H9 (cell line): ENCODE data around the gene NVL. TPM values are rescaled to one million over a fixed set of nuclear protein-coding genes. Genes with fewer than 3 reads are reported as not detected.

ENCODE experiments used
- DNase-seq: peaks from one replicate; pipeline ENCODE4 v3.0.0-alpha.2; 2017
- H2AFZ ChIP-seq: one replicate; pipeline ENCODE4 v1.6.1; 2013; ENCODE audit warnings: mild to moderate bottlenecking, low read length, control low read depth, moderate library complexity
- H2AK5ac ChIP-seq: 2 replicates; pipeline ENCODE4 v1.6.1; 2013; ENCODE audit warnings: low read length, control low read depth, mixed read lengths; ENCODE audit not compliant: insufficient read length
- H2BK120ac ChIP-seq: one replicate; pipeline ENCODE4 v1.6.1; 2013; ENCODE audit warnings: low read depth, mild to moderate bottlenecking, low read length, control low read depth, inconsistent platforms; ENCODE audit not compliant: poor library complexity, severe bottlenecking
- H2BK12ac ChIP-seq: 2 replicates; pipeline ENCODE4 v1.6.1; 2013; ENCODE audit warnings: low read length, control low read depth, mixed read lengths, low read depth; ENCODE audit not compliant: insufficient read length
- H2BK15ac ChIP-seq: 2 replicates; pipeline ENCODE4 v1.6.1; 2013; ENCODE audit warnings: low read depth, low read length, control low read depth
- H2BK20ac ChIP-seq: one replicate; pipeline ENCODE4 v1.6.1; 2013; ENCODE audit warnings: low read depth, mild to moderate bottlenecking, low read length, control low read depth, inconsistent platforms; ENCODE audit not compliant: poor library complexity, severe bottlenecking
- H2BK5ac ChIP-seq: 2 replicates; pipeline ENCODE4 v1.6.1; 2013; ENCODE audit warnings: low read length, control low read depth, mixed read lengths; ENCODE audit not compliant: insufficient read length
- H3K14ac ChIP-seq: 2 replicates; pipeline ENCODE4 v1.6.1; 2013; ENCODE audit warnings: low read length, control low read depth; ENCODE audit not compliant: insufficient read depth
- H3K18ac ChIP-seq: 2 replicates; pipeline ENCODE4 v1.6.1; 2013; ENCODE audit warnings: low read depth, mild to moderate bottlenecking, mixed read lengths, low read length, control low read depth; ENCODE audit not compliant: insufficient read length
- H3K23ac ChIP-seq: 2 replicates; pipeline ENCODE4 v1.6.1; 2013; ENCODE audit warnings: low read length, control low read depth, mixed read lengths, low read depth; ENCODE audit not compliant: insufficient read length
- H3K23me2 ChIP-seq: 2 replicates; pipeline ENCODE4 v1.6.1; 2013; ENCODE audit warnings: low read depth, mild to moderate bottlenecking, mixed read lengths, low read length, control low read depth; ENCODE audit not compliant: insufficient read length, poor library complexity, severe bottlenecking
- H3K27ac ChIP-seq: 2 replicates; pipeline ENCODE4 v1.5.1; 2013; ENCODE audit warnings: low read length, control low read depth, mixed read lengths, low read depth; ENCODE audit not compliant: insufficient read length
- H3K27me3 ChIP-seq: 2 replicates; pipeline ENCODE4 v1.6.1; 2013; ENCODE audit warnings: low read length, control low read depth, inconsistent platforms; ENCODE audit not compliant: insufficient read depth
- H3K4ac ChIP-seq: 2 replicates; pipeline ENCODE4 v1.6.1; 2013; ENCODE audit warnings: low read depth, mild to moderate bottlenecking, control low read depth, inconsistent platforms, low read length, moderate library complexity
- H3K4me1 ChIP-seq: 2 replicates; pipeline ENCODE4 v1.6.1; 2013; ENCODE audit warnings: low read length, control low read depth, inconsistent platforms; ENCODE audit not compliant: insufficient read depth
- H3K4me2 ChIP-seq: 2 replicates; pipeline ENCODE4 v1.6.1; 2013; ENCODE audit warnings: low read length, control low read depth, mixed read lengths; ENCODE audit not compliant: insufficient read length, insufficient read depth
- H3K56ac ChIP-seq: 2 replicates; pipeline ENCODE4 v1.6.1; 2013; ENCODE audit warnings: low read depth, mild to moderate bottlenecking, mixed read lengths, low read length, control low read depth; ENCODE audit not compliant: insufficient read length
- H3K79me1 ChIP-seq: 2 replicates; pipeline ENCODE4 v1.6.1; 2013; ENCODE audit warnings: low read depth, mild to moderate bottlenecking, moderate library complexity, low read length, control low read depth, inconsistent platforms; ENCODE audit not compliant: insufficient read depth, poor library complexity, severe bottlenecking
- H3K79me2 ChIP-seq: 2 replicates; pipeline ENCODE4 v1.6.1; 2013; ENCODE audit warnings: low read length, control low read depth, inconsistent platforms; ENCODE audit not compliant: insufficient read depth
- H3K9ac ChIP-seq: 2 replicates; pipeline ENCODE4 v1.6.1; 2013; ENCODE audit warnings: low read length, control low read depth, mixed read lengths; ENCODE audit not compliant: insufficient read length; ENCODE audit errors: extremely low read depth
- H3K9me3 ChIP-seq: one replicate; pipeline ENCODE4 v1.6.1; 2013; ENCODE audit warnings: low read depth, low read length, inconsistent platforms; ENCODE audit not compliant: control insufficient read depth
- H3T11ph ChIP-seq: one replicate; pipeline ENCODE4 v1.6.1; 2013; ENCODE audit warnings: mild to moderate bottlenecking, low read length, control low read depth, inconsistent platforms
- H4K20me1 ChIP-seq: one replicate; pipeline ENCODE4 v1.6.1; 2013; ENCODE audit not compliant: control insufficient read depth, insufficient read length, insufficient read depth
- H4K5ac ChIP-seq: 2 replicates; pipeline ENCODE4 v1.6.1; 2013; ENCODE audit warnings: low read depth, mild to moderate bottlenecking, mixed read lengths, low read length, control low read depth; ENCODE audit not compliant: insufficient read length
- H4K8ac ChIP-seq: replicated peaks from 2 replicates; pipeline ENCODE4 v1.6.1; 2013; ENCODE audit warnings: low read length, control low read depth, mixed read lengths, low read depth; ENCODE audit not compliant: insufficient read length
- H4K91ac ChIP-seq: 2 replicates; pipeline ENCODE4 v1.6.1; 2013; ENCODE audit warnings: low read depth, mild to moderate bottlenecking, moderate library complexity, mixed read lengths, low read length, control low read depth; ENCODE audit not compliant: insufficient read length
- H3K27ac Mint-ChIP-seq, 3 experiments: 2 replicates in 2 of 3; 3 replicates in 1 of 3; pipeline ENCODE4 v1.8.0; 2020 to 2021; ENCODE audit warnings: mixed read lengths in 3 of 3, mild to moderate bottlenecking in 1 of 3, moderate library complexity in 1 of 3
- H3K27me3 Mint-ChIP-seq: 2 replicates; pipeline ENCODE4 v1.8.0; 2021; ENCODE audit warnings: low read depth, mild to moderate bottlenecking, moderate library complexity, mixed read lengths
- H3K36me3 Mint-ChIP-seq, 3 experiments: 2 replicates in 2 of 3; 3 replicates in 1 of 3; pipeline ENCODE4 v1.8.0; 2020 to 2021; ENCODE audit warnings: low read depth in 3 of 3, mixed read lengths in 3 of 3; ENCODE audit not compliant: insufficient read depth in 1 of 3
- H3K4me1 Mint-ChIP-seq, 2 experiments: 2 replicates each; pipeline ENCODE4 v1.8.0; 2020; ENCODE audit warnings: mixed read lengths in 2 of 2
- H3K4me3 Mint-ChIP-seq, 2 experiments: 2 replicates in 1 of 2; 3 replicates in 1 of 2; pipeline ENCODE4 v1.8.0; 2020 to 2021; ENCODE audit warnings: mild to moderate bottlenecking in 2 of 2, mixed read lengths in 2 of 2, moderate library complexity in 1 of 2
- H3K9me3 Mint-ChIP-seq, 2 experiments: 2 replicates in 1 of 2; 3 replicates in 1 of 2; pipeline ENCODE4 v1.8.0; 2020; ENCODE audit warnings: mild to moderate bottlenecking in 2 of 2, mixed read lengths in 2 of 2, moderate library complexity in 1 of 2
- CTCF ChIP-seq: fragments of 200-600 bp; sonication (generic); conservative IDR thresholded peaks from 3 replicates; pipeline ENCODE4 v1.8.0; 2021; ENCODE audit warnings: antibody characterized with exemption, mild to moderate bottlenecking
- WGBS: extraction: QIAGEN DNeasy Blood & Tissue Kit; methylation state at CpG from one replicate; pipeline ENCODE4 v1.1.7; 2013; ENCODE audit warnings: missing lambda C conversion rate, low lambda C conversion rate, mixed read lengths; ENCODE audit not compliant: insufficient read length; ENCODE audit errors: extremely low coverage; 5-methylcytosine and 5-hydroxymethylcytosine counted together
- total RNA-seq: library from RNA; stranded (reverse); gene quantifications from 2 replicates; pipeline ENCODE4 v1.2.1, GENCODE V29; 2021

Gene NVL
- total RNA-seq, 1 experiment from 2014 or later = 66.9 TPM

DNA sequence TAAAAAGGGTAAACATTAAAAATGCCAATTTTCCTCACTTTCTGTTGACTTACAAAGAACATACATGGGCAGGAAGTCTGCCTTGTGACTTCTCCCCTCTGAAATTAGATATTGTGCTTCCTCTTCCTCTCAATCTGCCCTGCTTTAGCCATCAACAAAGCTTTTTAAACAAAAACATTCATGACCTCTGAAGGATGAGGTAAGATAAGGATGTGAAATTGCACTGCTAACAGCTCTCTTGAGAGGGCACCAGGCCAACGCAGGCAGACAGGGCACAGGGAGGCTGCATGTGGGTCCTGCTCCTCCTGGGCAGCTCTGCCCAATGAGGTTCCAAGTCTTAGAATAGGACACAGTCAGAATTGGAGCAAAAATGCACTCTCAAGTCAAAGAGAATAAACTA is 84.8 kb downstream of the NVL start:
- peaks cover 19 to 46% (median 45%) of the 10 kb centered on the region in 3 experiments for H3K36me3 Mint-ChIP-seq
- H3K79me2 ChIP-seq = no peaks in the 10 kb centered on the region
- H3K4me2 ChIP-seq = no peak overlapping the region
- H3K23ac ChIP-seq = no peak overlapping the region
- no peak overlapping the region for H3K4me3 Mint-ChIP-seq
- H3K27me3 ChIP-seq = no peaks in the 10 kb centered on the region
- H3K4me1 Mint-ChIP-seq = peaks cover 0 to 4% of the 10 kb centered on the region in 2 experiments; a peak in 1 of 4 replicates
- H3K27ac Mint-ChIP-seq = peak overlapping the region in 1 of 3 experiments; percentile 65; a peak in 3 of 7 replicates
- no peak overlapping the region for H3K56ac ChIP-seq
- no peak overlapping the region for H2BK20ac ChIP-seq
- H3K27me3 Mint-ChIP-seq = no peaks in the 10 kb centered on the region
- H4K91ac ChIP-seq = no peak overlapping the region
- H3K14ac ChIP-seq = no peak overlapping the region
- no peak overlapping the region for H4K8ac ChIP-seq
- TF ChIP-seq CTCF = no peak
- no peak overlapping the region for H2AK5ac ChIP-seq
- H3K9ac ChIP-seq = no peak overlapping the region
- H2AFZ ChIP-seq = no peak overlapping the region
- H3K4me1 ChIP-seq = no peaks in the 10 kb centered on the region; the same call in 1 of the 2 replicates
- H4K5ac ChIP-seq = no peak overlapping the region
- no peaks in the 10 kb centered on the region for H4K20me1 ChIP-seq
- H3T11ph ChIP-seq = no peak overlapping the region
- no peak overlapping the region for H3K27ac ChIP-seq
- H3K4ac ChIP-seq = no peak overlapping the region
- H2BK5ac ChIP-seq = no peak overlapping the region
- no peaks in the 10 kb centered on the region for H3K9me3 Mint-ChIP-seq
- no CpG with 5 or more reads among the region's 1 CpG for WGBS
- H3K23me2 ChIP-seq = no peaks in the 10 kb centered on the region
- H3K9me3 ChIP-seq = no peaks in the 10 kb centered on the region
- no peaks in the 10 kb centered on the region for H3K79me1 ChIP-seq
- H2BK120ac ChIP-seq = no peak overlapping the region
- H2BK15ac ChIP-seq = no peak overlapping the region
- H3K18ac ChIP-seq = no peak overlapping the region
- DNase-seq = no peak
- no peak overlapping the region for H2BK12ac ChIP-seq
